PC-3 (cell line): ENCODE data around the gene ZNF750. TPM values are rescaled to one million over a fixed set of nuclear protein-coding genes. Genes with fewer than 3 reads are reported as not detected.

ENCODE experiments used
- ATAC-seq: fragments of 200-7000 bp; cut with Tn5 transposase; 2 replicates; pipeline ENCODE4 v1.9.1; 2020; ENCODE audit warnings: mild to moderate bottlenecking, moderate library complexity
- Bru-seq: library from RNA; stranded (reverse); fragments of 400-500 nt; gene quantifications from one replicate; lab custom pipeline; 2021; lab: Mats Ljungman, UMichigan
- BruChase-seq, 2 experiments: library from RNA; stranded (reverse); fragments of 400-500 nt; gene quantifications; one replicate each; lab custom pipeline; 2021; lab: Mats Ljungman, UMichigan
- BruUV-seq: library from RNA; stranded (reverse); fragments of 400-500 nt; replicated peaks from 2 replicates; lab custom pipeline; 2021; lab: Mats Ljungman, UMichigan
- CTCF ChIA-PET: fragments of 300-600 bp; sonication (Branson Sonifier 250); formaldehyde crosslinking; loops from one replicate; lab custom pipeline; 2022; ENCODE audit warnings: antibody characterized with exemption; lab: Charles Lee
- POLR2A ChIA-PET: fragments of 300-600 bp; sonication (Branson Sonifier 250); formaldehyde crosslinking; loops from one replicate; lab custom pipeline; 2022; ENCODE audit warnings: antibody characterized with exemption; ENCODE audit not compliant: unreplicated experiment; lab: Charles Lee
- DNase-seq: peaks from one replicate; pipeline ENCODE4 v3.0.0-alpha.2; 2015
- H2AFZ ChIP-seq: fragments of 300-600 bp; sonication (generic); 2 replicates; pipeline ENCODE4 v1.6.0; 2016; ENCODE audit warnings: antibody characterized with exemption, low read length
- H3F3A ChIP-seq: fragments of 300-600 bp; sonication (generic); one replicate; pipeline ENCODE4 v1.6.0; 2017; ENCODE audit warnings: antibody characterized with exemption, low read length, control low read depth, mild to moderate bottlenecking; ENCODE audit not compliant: unreplicated experiment
- H3K27ac ChIP-seq: fragments of 300-600 bp; sonication (generic); 2 replicates; pipeline ENCODE4 v1.5.1; 2016; ENCODE audit warnings: mild to moderate bottlenecking, low read length
- H3K27me3 ChIP-seq: fragments of 300-600 bp; sonication (generic); 2 replicates; pipeline ENCODE4 v1.6.1; 2016; ENCODE audit warnings: low read length, mixed read lengths
- H3K36me3 ChIP-seq: fragments of 300-600 bp; sonication (generic); 2 replicates; pipeline ENCODE4 v1.6.1; 2016; ENCODE audit warnings: low read depth, mixed run types, low read length, mixed read lengths
- H3K4me1 ChIP-seq: fragments of 300-600 bp; sonication (generic); 2 replicates; pipeline ENCODE4 v1.5.1; 2016; ENCODE audit warnings: low read length; ENCODE audit not compliant: insufficient read depth
- H3K4me2 ChIP-seq: fragments of 300-600 bp; sonication (generic); 2 replicates; pipeline ENCODE4 v1.6.0; 2016; ENCODE audit warnings: low read length
- H3K4me3 ChIP-seq: fragments of 300-600 bp; sonication (generic); 2 replicates; pipeline ENCODE4 v1.5.1; 2016; ENCODE audit warnings: mild to moderate bottlenecking, low read length, mixed read lengths
- H3K79me2 ChIP-seq: fragments of 300-600 bp; sonication (generic); 2 replicates; pipeline ENCODE4 v1.6.1; 2017; ENCODE audit warnings: low read length, mixed read lengths
- H3K9ac ChIP-seq: fragments of 300-600 bp; sonication (generic); 2 replicates; pipeline ENCODE4 v1.6.0; 2016; ENCODE audit warnings: mild to moderate bottlenecking, low read length
- H3K9me2 ChIP-seq: fragments of 300-600 bp; sonication (generic); replicated peaks from 2 replicates; pipeline ENCODE4 v1.6.1; 2016; ENCODE audit warnings: mixed run types, low read length, mixed read lengths
- H3K9me3 ChIP-seq: fragments of 300-600 bp; sonication (generic); 2 replicates; pipeline ENCODE4 v1.6.1; 2016; ENCODE audit warnings: low read length, mixed read lengths
- H4K20me1 ChIP-seq: fragments of 300-600 bp; sonication (generic); 2 replicates; pipeline ENCODE4 v1.6.1; 2016; ENCODE audit warnings: low read length, mixed read lengths
- CTCF ChIP-seq: fragments of 300-600 bp; sonication (generic); conservative IDR thresholded peaks from 2 replicates; pipeline ENCODE4 v1.5.1; 2017; ENCODE audit warnings: antibody characterized with exemption, low read depth, mild to moderate bottlenecking, low read length
- EZH2 ChIP-seq: fragments of 300-600 bp; sonication (generic); IDR thresholded peaks from one replicate; pipeline ENCODE4 v1.6.1; 2017; ENCODE audit warnings: antibody characterized with exemption, mild to moderate bottlenecking, low read length; ENCODE audit not compliant: unreplicated experiment
- EZH2phosphoT487 ChIP-seq: fragments of 300-600 bp; sonication (generic); IDR thresholded peaks from 2 replicates; pipeline ENCODE4 v1.6.1; 2018; ENCODE audit warnings: mild to moderate bottlenecking, antibody characterized with exemption, low read length, borderline replicate concordance
- intact Hi-C: fragments of 100-400 bp; cut with micrococcal nuclease; formaldehyde crosslinking; loops from 2 replicates; pipeline ENCODE4 v1.9.0; 2023
- long read RNA-seq: library from polyadenylated mRNA; unstranded; transcript quantifications from one replicate; pipeline ENCODE4 v2.0.0, GENCODE V29; 2021; ENCODE audit not compliant: unreplicated experiment
- total RNA-seq: library from RNA; depleted of rRNA; stranded (reverse); fragments of >200 nt; gene quantifications from 2 replicates; pipeline ENCODE4 v1.2.3, GENCODE V29; 2014; rRNA removed

ZNF750 gene
- total RNA-seq (not detected in 2 replicates), Bru-seq, nascent RNA (not detected), BruChase-seq, experiment 1, labeled RNA remaining after a 6-hour chase (not detected), BruChase-seq, experiment 2, labeled RNA remaining after a 2-hour chase (not detected)
- long read RNA-seq, result 0 reads

GRCh38 chr17:82839617-82840292 is at the start of gene ZNF750:
TSS of gene ZNF750 (minus strand) at chr17:82840022. CDS start at chr17:82832454, 7,568 bp downstream.
- ChIA-PET CTCF (no interaction called here), POLR2A (no interaction called here)
- no TSS peak for BruUV-seq
- no peak for DNase-seq
- Histone ChIP-seq H3K36me3 (no peaks in the 10 kb centered on the region), H3K4me3 (no peak within 1 kb of the TSS), H3K9me3 (no peaks in the 10 kb centered on the region), H3K79me2 (no peaks in the 10 kb centered on the region), H3F3A (no peaks in the 10 kb centered on the region), H3K9ac (no peak within 1 kb of the TSS), H3K27me3 (no peaks in the 10 kb centered on the region), H4K20me1 (no peaks in the 10 kb centered on the region), H3K4me1 (no peaks in the 10 kb centered on the region), H2AFZ (no peak within 1 kb of the TSS), H3K4me2 (no peak within 1 kb of the TSS), H3K9me2 (no peaks in the 10 kb centered on the region), H3K27ac (no peak within 1 kb of the TSS)
- TF ChIP-seq EZH2phosphoT487, result no peak
- TF ChIP-seq CTCF, result no peak
- TF ChIP-seq EZH2, result no peak
- no peak for ATAC-seq
- intact Hi-C loops, result no loop called here

GRCh38 chr17:82888583-82889495 is 49.0 kb upstream of the ZNF750 start:
- H2AFZ ChIP-seq, result 0 out of 2 replicates have a peak overlapping the region, but pooled peaks have one; percentile 12
- CTCF ChIA-PET, result interaction anchor here (0.6 to 1.1 kb wide), 2 partner anchors 25 to 72 kb away, joined by 3 to 4 read pairs; no protein-coding TSS in a partner anchor
- BruUV-seq, result TSS peak; percentile 92
- intact Hi-C loops, result no loop called here
- TF ChIP-seq EZH2phosphoT487 (peak; percentile 85; the same call in 1 of the 2 replicates), CTCF (no peak)
- H3K4me2 ChIP-seq, result peak overlapping the region; percentile 76
- no peaks in the 10 kb centered on the region for H3K9me2 ChIP-seq
- peaks cover 12% of the 10 kb centered on the region for H3K79me2 ChIP-seq
- H3K27ac ChIP-seq, result peak overlapping the region; percentile 100
- peak; percentile 58 for ATAC-seq
- no peaks in the 10 kb centered on the region for H4K20me1 ChIP-seq
- peak overlapping the region; percentile 90 for H3K9ac ChIP-seq
- H3K36me3 ChIP-seq, result no peaks in the 10 kb centered on the region
- POLR2A ChIA-PET, result no interaction called here
- no peaks in the 10 kb centered on the region for H3K9me3 ChIP-seq
- peaks cover 51% of the 10 kb centered on the region for H3K4me1 ChIP-seq
- no peaks in the 10 kb centered on the region for H3K27me3 ChIP-seq
- peak overlapping the region; percentile 17; the same call in 1 of the 2 replicates for H3K4me3 ChIP-seq
- no peaks in the 10 kb centered on the region for H3F3A ChIP-seq
- DNase-seq, result no peak
